GM21786 (cell line): ENCODE measurements around the gene SLIT1.

ENCODE experiments used
- ATAC-seq: cut with Tn5 transposase; IDR thresholded peaks from one replicate; pipeline ENCODE4 v1.9.1; 2021; ENCODE audit not compliant: unreplicated experiment

SLIT1 gene

DNA sequence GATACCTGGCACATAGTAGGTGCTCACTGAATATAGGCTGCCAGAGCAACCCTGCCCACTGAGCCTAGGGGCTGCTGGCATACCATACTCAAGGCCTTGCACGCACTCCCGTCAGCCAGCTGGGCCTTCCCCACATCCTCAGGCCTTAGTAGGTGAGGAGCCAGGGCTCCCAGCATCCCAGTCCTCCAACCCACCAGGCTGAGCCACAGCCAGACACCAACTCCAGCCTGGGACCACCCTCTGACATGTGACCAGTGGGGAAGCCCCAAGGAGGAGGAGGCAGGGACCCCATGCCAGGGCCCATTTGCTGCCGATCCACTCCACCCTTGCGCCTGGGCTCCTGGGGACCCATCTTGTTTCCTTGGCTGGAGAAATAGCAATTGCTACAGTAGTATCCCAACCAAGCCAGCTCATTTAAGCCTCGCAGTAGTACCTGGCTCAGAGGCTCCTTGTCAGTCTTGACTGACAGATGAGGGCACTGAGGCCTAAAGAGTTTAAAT, 11.4 kb downstream of the SLIT1 start:
- ATAC-seq: no peak

DNA sequence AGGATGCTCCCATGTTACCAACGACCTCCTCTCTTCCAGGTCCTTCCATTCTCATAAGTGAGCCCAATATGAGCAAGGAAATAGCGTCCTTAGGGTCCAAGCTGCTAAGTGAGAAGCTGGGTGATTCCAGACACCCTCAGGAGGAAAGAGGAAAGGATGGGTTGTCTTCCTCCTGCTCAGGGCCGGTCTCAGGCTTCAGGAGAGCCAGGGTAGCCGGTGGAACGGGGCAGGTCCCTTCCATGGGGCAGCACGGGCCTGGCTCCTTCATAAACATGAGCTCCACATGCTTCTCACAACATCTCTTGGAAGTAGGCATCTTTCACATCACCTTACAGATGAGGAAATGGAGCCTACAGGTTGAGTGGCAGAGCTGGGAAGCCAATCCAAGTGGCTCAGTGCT, 12.7 kb downstream of the SLIT1 start:
- ATAC-seq: no peak

DNA sequence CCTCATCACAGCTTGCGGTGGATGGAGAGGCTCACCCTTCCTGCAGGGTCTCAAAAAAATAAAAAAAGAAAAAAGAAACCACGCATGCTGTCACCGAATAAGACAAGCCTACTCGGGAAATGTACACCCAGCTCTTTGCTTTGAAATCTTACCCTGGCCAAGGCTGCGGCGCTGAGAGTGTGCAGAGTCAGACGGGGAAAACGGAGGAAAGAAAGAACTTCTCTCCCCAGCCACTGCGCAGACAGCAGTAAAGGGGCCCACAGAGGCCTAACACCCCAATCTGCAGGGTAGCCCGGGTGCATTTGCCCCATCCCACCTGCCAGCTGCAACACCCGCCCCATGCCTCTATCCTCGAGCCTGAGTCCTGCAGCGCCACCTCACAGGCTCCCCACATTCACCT, 14.8 kb downstream of the SLIT1 start:
- no peak for ATAC-seq

DNA sequence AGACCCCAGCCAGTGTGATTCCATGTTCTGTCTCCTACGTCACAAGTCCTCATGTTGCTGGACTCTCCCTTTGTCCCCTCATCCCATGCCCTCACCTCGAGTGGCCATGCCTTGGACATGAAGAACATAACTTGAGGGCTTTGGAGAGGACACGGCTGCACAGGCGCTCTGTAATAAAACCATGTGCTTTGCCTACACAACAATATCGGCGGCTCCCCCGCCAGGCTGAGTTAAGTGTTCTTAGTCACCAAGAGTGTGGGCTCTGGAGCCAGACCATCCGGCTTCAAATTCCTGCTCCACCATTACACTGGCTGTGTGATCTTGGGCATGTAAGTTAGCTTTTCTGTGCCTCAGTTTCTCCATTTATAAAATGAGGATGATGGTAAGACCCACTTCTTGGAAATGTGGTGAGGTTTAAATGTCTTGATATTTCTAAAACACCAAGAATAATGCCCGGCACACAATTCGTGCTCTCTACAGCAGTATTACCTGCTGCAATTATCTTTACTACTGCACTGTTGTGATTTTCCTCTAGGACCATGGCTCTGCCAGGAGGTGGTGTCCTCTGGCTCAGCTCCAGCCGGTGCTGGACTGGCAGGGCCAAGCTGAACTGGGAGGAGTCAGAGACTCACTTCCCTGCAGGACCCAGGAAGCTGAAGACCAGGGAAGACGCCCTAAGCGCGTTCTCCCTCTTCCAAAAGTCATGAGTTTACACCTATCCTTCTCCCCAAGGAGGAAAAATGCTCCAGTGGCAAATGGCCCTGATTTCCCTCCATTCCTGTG, 15.7 kb downstream of the SLIT1 start:
- ATAC-seq: no peak

DNA sequence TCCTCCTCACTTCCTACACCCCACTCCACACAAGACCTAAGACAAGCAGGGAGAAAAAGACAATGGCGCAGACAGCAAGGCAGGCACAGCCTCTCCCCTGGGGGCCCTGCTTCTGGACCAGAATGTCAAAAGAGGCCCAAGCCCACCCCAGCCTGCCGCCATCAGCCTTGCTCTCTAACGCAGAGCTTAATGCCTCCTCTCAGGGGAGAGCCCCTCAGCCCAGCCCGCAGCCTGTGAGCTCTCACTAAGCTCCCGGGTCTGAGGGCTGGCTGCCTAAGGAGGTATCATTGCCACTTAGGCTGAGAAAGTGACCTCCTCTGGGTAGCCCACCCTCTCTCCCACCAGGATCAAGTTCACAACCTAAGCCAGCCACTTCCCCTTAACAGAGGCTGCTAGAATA, 16.7 kb downstream of the SLIT1 start:
- ATAC-seq: no peak

DNA sequence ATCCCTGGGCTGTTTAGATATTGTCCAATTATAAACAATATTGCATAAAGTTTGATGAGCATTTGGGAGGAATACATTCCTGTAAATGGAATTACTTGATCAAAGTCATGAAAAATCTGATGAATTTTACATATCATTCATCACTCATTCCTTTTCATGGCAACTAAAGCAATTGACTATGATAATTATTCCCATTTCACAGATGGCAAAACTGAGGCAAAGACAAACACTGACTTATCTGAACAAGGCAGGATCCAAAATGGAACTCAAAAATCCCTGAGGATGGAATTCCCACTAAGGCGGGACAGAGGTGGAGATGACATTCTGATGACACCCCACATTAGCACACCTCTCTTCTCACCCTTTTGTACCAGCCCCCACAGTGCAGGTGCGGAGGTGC, 17.1 kb downstream of the SLIT1 start:
- ATAC-seq: no peak

DNA sequence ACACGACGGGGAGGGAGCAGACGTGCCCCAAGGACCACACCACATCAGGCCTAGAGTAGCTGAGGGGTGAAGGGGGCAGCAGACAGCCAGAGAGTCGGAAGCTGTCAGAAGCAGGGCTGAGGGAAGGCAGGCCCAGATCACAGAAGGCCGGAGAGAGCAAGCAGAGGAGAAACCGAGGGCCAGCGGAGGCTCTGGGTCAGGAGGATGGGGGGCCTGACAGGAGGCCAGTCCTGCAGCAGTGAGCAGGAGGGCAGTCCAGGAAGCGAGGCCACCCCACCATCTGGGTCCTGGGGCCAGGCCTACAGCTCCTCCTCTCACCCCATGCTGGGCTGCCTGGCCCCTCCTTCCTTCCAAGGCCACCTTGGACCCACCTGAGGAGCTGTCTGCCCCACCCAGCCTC, 20.3 kb downstream of the SLIT1 start:
- ATAC-seq: no peak

DNA sequence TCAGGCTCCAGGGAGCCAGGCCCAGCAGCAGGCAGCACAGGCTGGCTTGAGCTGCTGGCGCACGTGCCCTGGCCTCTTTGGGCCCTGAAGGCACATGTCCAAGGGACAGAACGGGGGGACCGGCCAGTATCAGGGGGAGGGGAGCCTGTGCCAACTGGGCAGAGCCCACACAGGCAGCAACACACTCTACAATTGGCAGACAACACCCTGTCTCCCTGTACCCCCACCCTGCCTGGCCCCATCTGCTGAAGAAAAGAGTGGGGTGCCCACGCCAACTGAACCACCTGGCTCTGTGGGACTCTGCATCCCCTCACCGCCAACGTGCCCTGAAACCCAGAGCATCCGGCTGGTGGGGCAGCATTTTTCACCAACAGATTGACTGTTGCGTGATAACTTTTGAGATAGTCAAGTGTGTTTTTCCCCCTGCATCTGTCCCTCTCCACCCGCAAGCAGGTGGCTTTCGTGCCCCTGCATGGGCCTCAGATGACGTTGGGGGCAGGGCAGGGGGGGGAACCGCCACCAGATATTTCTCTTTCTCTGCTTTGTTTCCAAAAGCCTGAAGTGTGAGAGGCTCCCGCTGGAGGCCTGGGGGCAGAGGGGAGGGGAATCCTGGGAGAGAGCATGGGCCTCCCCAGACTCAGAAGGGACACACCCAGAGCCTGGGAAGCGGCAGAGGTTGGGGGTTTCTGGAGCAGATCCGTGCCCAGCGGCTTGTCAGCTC, 21.8 kb downstream of the SLIT1 start:
- ATAC-seq: no peak

DNA sequence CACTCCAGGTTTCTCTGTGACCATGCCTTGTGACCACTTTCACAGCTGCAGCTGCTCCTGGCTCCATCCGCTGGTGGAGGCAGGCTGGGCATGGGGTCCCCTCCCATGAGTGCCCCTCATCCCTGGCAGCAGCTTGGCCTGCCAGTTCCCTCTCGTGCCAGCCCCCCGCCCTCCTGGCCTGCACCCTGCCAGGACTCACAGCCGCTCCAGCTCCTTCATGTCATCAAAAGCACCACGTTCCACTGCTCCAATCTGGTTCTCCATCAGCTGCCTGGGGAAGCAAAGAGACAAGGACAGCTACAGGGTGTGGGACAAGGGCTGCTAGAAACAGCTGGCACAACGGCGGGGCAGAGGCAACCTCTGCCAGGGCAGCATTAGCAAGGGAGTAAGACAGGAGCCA, 22.6 kb downstream of the SLIT1 start:
- ATAC-seq: no peak

DNA sequence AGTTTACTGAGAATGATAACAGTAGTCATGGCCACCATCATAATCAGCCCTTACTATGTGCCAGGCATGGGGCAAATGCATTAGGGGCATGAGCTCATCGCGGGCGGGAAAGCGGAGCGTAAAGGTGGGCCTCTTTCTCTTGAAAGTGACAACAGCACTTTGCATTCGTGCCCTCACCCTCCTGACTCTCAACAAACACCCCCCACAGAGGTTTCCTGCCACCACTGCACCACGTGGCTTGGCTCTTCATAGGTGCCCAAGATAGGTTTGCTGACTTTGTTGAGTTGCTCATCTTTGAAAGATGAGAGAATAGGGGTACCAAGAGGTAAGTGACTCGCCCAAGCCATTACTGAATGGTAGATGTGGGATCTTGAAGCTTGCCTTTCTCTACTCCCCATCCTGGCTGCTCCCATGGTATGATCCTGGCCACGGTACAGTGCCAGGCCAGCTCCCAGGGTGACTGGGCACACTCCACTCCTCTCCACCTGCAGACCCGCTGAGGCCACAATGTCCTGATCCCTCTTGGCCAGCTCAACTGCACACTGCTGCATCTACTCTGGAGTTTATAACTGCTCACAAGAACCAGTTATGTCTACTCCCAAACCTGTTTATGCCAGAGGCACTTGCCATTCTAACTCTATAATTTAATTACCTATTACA, 26.0 kb downstream of the SLIT1 start:
- no peak for ATAC-seq

DNA sequence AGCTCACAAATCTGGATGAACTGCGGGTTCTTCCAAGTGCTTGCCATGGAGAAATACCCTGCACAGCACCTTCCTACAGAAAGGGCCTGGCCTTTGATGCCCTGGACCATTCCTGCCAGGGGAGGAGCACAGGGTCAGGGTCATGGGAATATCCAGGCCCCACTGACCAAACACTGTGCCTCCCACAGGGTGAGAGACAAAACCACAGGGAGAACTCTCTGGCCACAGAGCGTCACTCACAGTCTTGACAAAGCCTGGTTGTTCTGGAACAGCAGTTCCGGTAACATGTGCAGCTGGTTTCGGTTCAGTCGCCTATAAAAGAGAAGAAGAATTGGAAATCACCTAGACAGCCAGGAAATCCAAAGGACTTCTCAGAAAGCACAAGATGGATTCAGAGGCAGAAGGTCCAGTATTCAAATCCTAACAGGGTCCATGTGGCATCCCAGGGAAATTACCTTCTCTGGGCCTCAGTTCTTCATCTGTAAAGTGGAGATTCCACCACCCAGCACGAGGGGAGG, 28.1 kb downstream of the SLIT1 start:
- ATAC-seq: no peak

DNA sequence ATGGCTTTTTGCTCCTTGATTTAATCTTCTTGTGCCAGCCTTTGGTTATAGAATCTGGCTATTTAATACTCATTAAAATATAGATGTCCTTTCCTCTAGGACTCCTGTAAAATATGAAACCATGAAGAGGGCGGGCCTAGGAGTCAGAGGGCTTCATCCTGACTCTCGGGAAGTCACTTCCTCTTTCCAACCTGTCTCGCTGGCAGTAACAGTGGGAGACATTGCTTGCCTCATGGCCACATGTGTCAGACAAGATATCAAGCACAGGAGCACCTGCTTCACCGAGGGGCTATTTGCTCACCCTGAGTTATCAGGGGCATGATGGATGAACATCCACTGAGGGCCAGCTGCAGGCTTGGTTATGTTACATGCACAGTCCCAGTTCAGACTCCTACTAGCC, 31.0 kb downstream of the SLIT1 start:
- ATAC-seq: no peak

DNA sequence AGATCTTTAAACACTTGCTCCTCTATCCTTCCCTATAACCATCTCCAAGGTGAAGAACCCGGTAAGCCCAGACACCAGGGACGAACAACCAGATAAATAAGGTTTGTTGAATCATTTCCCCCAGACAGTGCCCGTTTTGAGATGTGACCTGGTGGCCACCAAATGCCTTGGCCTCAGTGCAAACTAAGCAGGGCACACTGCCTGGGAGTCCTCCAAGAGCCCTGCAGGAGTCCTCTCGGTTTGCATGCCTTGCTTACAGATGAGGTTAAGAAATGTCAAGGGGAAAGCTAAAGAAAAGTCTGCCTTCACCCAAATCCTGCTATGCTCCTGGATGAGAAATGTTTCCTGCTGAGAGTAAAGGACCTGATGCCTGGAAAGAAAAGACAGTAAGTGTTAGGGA, 31.6 kb downstream of the SLIT1 start:
- no peak for ATAC-seq

DNA sequence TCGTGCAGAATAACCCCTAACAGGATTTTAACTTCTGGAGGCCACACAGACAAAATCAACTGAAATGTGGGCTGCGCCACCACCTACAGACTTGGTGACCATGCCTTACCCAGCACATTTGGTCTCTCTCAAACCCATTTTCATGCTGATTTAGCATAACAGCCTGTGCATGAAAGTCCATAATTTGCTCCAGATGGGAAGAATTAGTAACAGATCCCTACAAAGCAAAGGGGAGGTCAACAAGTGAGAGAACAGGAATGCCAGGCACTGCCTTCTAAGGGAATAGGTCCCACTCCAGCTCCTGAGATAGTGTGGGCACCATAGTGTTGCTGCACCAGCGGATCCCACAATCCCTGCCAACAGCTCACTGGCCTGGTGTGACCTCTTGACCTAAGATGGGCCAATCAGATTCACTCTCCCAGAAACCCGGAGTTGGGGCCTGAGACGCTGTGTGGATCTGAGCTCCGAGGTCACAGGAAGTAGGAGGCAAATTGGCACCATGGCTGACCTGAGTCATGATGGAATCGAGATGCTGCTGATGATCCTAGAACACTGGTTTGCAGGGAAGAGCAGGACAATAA, 32.4 kb downstream of the SLIT1 start:
- ATAC-seq: no peak

DNA sequence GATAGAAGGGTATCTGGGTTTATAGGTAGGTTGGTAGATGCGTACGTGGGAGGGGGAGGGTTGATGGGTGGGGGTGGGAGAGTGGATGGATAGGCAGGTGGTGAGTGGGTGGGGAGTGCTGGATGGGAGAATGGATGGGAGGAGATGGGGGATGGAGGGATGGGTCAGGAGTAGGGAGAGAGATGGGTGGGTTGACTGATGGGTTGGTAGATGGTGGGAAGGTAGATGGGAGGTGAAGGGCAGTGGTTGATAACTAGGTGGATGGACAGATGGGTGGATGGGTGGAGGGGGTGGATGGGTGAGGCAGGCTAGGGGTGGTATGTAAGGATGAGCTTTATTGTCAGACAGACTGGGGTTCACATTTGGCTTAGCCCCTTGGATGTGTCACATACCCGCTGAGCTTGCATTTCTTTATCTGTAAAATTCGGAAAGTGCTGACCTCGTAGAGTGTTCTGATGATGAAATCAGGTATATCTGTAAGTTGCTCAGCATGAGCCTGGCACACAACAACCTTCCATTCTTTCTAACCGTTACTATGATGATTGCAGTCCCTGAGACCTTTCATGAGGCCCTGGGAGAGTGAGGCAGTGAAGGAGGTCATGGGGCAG, 34.3 kb downstream of the SLIT1 start:
- no peak for ATAC-seq

DNA sequence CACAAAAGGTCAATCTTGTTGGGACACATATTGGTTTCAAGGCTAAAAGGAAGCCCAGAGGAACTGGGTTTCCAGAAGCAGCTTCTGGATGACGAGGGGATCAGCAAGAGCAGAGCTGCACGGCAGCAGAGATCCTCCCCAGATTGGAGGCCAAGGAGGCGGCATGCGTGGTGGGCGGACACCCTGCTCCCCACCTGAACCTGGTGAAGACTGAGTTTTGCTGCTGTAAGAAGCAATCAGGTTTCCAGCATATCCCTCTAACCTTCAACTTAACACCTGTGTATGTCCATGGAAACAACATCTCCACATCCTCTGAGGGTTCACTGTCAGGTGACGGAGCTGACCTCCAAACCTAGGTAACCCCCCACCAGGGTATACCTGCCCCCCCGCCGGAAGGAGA, 35.1 kb downstream of the SLIT1 start:
- no peak for ATAC-seq

DNA sequence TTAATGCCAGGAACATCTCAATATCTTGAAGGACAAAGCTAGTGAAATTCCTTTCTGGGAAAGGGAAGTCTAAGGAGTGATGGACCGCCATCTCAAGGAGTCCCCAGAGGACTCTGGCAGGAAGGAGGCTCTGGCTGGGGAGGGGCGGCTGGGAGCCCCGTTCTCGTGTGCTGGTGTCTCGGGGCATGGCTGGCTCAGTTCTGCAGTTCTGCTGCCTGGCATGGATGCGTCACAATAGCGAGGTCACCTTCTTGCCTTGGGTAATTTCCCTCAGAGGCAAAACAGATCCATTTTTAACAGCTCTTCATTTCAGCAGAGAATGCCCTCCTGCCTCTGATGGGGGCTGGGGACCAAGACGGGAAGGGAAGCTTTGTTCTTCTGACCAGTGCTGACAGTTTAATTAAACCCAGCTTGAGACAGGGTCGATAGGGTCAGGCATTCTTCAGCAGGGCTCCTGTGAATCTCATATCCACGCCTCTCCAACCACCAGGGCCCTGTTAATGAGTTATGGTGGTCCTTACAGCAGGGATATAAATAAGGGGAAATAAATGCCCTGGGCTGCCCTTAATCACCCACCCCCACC, 35.7 kb downstream of the SLIT1 start:
- ATAC-seq: no peak

DNA sequence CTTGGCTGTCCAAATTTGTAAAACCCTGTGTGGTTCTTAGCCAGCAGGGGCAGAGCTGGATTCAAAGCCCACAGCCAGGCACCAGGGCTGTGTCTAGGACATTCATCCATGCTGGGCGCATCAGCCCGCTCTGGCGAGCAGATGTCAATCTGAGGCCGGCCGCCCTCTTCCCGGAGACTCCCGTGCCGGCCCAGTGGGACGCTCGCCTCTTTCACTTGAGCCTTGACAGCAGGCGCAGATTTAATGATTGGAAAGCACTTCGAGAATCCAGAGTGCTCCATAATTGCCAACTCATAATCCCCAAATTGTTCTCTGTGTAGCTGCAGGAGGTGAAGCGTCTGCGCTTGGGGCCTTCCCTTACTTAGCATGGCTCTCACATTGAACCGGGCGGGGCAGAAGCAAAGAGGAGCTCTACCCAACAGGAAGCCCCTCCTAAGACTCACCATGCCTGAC, 36.7 kb downstream of the SLIT1 start:
- no peak for ATAC-seq

DNA sequence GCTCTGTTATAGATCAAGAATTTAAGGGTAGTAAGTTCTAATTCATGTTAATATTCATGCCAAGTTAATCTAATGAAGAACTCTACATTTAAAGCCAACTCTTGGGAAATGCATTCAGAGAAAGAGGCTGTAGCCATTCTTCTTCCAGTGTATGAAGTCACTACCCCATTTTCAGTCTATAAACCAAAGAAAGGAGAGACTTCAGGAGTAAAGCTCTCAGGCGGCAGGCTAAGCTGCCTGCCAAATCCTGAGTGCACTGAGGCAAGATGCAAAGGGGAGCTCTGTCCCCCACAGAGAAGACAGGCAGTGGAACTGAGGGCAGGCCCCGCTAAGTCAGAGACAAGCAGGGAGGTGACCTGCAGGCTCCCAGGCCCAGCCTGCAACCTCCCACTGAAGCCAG, 41.5 kb downstream of the SLIT1 start:
- no peak for ATAC-seq

DNA sequence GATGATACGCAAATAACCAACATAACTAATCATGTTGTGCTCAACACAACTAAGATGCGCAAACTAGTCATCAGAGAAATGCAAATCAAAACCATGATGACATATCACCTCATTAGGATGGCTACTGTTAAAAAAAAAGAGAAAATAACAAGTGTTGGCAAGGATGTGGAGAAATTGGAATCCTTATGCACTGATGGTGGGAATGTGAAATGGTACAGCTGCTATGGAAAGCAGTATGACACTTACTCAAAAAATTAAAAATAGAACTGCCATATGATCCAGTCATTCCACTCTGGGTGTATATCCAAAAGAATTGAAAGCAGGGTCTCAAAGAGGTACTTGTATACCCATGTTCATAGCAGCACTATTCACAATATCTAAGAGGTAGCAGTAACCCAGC, 42.9 kb downstream of the SLIT1 start:
- no peak for ATAC-seq
